ENCODE results near the gene CEP57.

DNA sequence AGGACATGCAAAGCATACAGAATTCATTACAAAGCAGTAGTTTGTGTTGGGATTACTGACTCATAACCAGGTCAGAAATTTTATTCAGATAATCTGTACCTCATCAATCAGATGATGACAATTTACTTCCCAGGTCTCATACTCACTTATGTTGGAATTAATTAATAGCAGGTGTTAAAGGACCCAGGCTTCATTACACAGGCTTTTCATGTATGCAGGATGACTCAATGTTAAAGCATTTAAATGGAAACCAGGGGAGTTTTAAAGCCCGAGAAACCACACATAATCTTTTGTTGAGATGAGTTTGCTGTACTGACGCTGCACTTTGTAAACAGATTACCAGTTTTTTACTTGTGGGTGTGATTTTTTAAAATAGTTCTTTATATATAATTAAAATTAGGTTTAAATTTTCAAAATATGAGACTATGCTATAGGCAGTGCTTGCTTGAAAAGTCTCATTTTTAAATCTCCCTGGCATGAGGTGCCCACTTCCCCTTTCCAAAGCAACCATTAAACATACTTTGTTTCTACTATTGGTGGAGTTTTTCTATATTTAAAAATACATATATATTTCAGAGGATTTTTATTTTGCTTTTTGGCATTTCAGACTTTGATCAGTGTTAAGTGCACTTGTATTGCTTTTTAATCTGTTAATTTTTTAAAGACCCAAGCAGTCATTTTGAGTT, 41.0 kb downstream of the CEP57 start:
- TF ChIP-seq, protein P1, sequence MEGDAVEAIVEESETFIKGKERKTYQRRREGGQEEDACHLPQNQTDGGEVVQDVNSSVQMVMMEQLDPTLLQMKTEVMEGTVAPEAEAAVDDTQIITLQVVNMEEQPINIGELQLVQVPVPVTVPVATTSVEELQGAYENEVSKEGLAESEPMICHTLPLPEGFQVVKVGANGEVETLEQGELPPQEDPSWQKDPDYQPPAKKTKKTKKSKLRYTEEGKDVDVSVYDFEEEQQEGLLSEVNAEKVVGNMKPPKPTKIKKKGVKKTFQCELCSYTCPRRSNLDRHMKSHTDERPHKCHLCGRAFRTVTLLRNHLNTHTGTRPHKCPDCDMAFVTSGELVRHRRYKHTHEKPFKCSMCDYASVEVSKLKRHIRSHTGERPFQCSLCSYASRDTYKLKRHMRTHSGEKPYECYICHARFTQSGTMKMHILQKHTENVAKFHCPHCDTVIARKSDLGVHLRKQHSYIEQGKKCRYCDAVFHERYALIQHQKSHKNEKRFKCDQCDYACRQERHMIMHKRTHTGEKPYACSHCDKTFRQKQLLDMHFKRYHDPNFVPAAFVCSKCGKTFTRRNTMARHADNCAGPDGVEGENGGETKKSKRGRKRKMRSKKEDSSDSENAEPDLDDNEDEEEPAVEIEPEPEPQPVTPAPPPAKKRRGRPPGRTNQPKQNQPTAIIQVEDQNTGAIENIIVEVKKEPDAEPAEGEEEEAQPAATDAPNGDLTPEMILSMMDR (conservative IDR thresholded peaks at IDR 0.05; ENCODE audit: low read length), result no peak
- no peak for TF ChIP-seq EZH2phosphoT487 (IDR thresholded peaks at IDR 0.05; ENCODE audit: borderline replicate concordance, low read depth, low read length)
